H9 (cell line): Measurements from ENCODE around the gene SVEP1. TPM values are rescaled to one million over a fixed set of nuclear protein-coding genes. Genes with fewer than 3 reads are reported as not detected.

Experiments
- DNase-seq: peaks from one replicate; pipeline ENCODE4 v3.0.0-alpha.2; 2017
- H2AFZ ChIP-seq: one replicate; pipeline ENCODE4 v1.6.1; 2013; ENCODE audit warnings: mild to moderate bottlenecking, low read length, control low read depth, moderate library complexity
- H2AK5ac ChIP-seq: 2 replicates; pipeline ENCODE4 v1.6.1; 2013; ENCODE audit warnings: low read length, control low read depth, mixed read lengths; ENCODE audit not compliant: insufficient read length
- H2BK120ac ChIP-seq: one replicate; pipeline ENCODE4 v1.6.1; 2013; ENCODE audit warnings: low read depth, mild to moderate bottlenecking, low read length, control low read depth, inconsistent platforms; ENCODE audit not compliant: poor library complexity, severe bottlenecking
- H2BK12ac ChIP-seq: 2 replicates; pipeline ENCODE4 v1.6.1; 2013; ENCODE audit warnings: low read length, control low read depth, mixed read lengths, low read depth; ENCODE audit not compliant: insufficient read length
- H2BK15ac ChIP-seq: 2 replicates; pipeline ENCODE4 v1.6.1; 2013; ENCODE audit warnings: low read depth, low read length, control low read depth
- H2BK20ac ChIP-seq: one replicate; pipeline ENCODE4 v1.6.1; 2013; ENCODE audit warnings: low read depth, mild to moderate bottlenecking, low read length, control low read depth, inconsistent platforms; ENCODE audit not compliant: poor library complexity, severe bottlenecking
- H2BK5ac ChIP-seq: 2 replicates; pipeline ENCODE4 v1.6.1; 2013; ENCODE audit warnings: low read length, control low read depth, mixed read lengths; ENCODE audit not compliant: insufficient read length
- H3K14ac ChIP-seq: 2 replicates; pipeline ENCODE4 v1.6.1; 2013; ENCODE audit warnings: low read length, control low read depth; ENCODE audit not compliant: insufficient read depth
- H3K18ac ChIP-seq: 2 replicates; pipeline ENCODE4 v1.6.1; 2013; ENCODE audit warnings: low read depth, mild to moderate bottlenecking, mixed read lengths, low read length, control low read depth; ENCODE audit not compliant: insufficient read length
- H3K23ac ChIP-seq: 2 replicates; pipeline ENCODE4 v1.6.1; 2013; ENCODE audit warnings: low read length, control low read depth, mixed read lengths, low read depth; ENCODE audit not compliant: insufficient read length
- H3K23me2 ChIP-seq: 2 replicates; pipeline ENCODE4 v1.6.1; 2013; ENCODE audit warnings: low read depth, mild to moderate bottlenecking, mixed read lengths, low read length, control low read depth; ENCODE audit not compliant: insufficient read length, poor library complexity, severe bottlenecking
- H3K27ac ChIP-seq: 2 replicates; pipeline ENCODE4 v1.5.1; 2013; ENCODE audit warnings: low read length, control low read depth, mixed read lengths, low read depth; ENCODE audit not compliant: insufficient read length
- H3K27me3 ChIP-seq: 2 replicates; pipeline ENCODE4 v1.6.1; 2013; ENCODE audit warnings: low read length, control low read depth, inconsistent platforms; ENCODE audit not compliant: insufficient read depth
- H3K4ac ChIP-seq: 2 replicates; pipeline ENCODE4 v1.6.1; 2013; ENCODE audit warnings: low read depth, mild to moderate bottlenecking, control low read depth, inconsistent platforms, low read length, moderate library complexity
- H3K4me1 ChIP-seq: 2 replicates; pipeline ENCODE4 v1.6.1; 2013; ENCODE audit warnings: low read length, control low read depth, inconsistent platforms; ENCODE audit not compliant: insufficient read depth
- H3K4me2 ChIP-seq: 2 replicates; pipeline ENCODE4 v1.6.1; 2013; ENCODE audit warnings: low read length, control low read depth, mixed read lengths; ENCODE audit not compliant: insufficient read length, insufficient read depth
- H3K56ac ChIP-seq: 2 replicates; pipeline ENCODE4 v1.6.1; 2013; ENCODE audit warnings: low read depth, mild to moderate bottlenecking, mixed read lengths, low read length, control low read depth; ENCODE audit not compliant: insufficient read length
- H3K79me1 ChIP-seq: 2 replicates; pipeline ENCODE4 v1.6.1; 2013; ENCODE audit warnings: low read depth, mild to moderate bottlenecking, moderate library complexity, low read length, control low read depth, inconsistent platforms; ENCODE audit not compliant: insufficient read depth, poor library complexity, severe bottlenecking
- H3K79me2 ChIP-seq: 2 replicates; pipeline ENCODE4 v1.6.1; 2013; ENCODE audit warnings: low read length, control low read depth, inconsistent platforms; ENCODE audit not compliant: insufficient read depth
- H3K9ac ChIP-seq: 2 replicates; pipeline ENCODE4 v1.6.1; 2013; ENCODE audit warnings: low read length, control low read depth, mixed read lengths; ENCODE audit not compliant: insufficient read length; ENCODE audit errors: extremely low read depth
- H3K9me3 ChIP-seq: one replicate; pipeline ENCODE4 v1.6.1; 2013; ENCODE audit warnings: low read depth, low read length, inconsistent platforms; ENCODE audit not compliant: control insufficient read depth
- H3T11ph ChIP-seq: one replicate; pipeline ENCODE4 v1.6.1; 2013; ENCODE audit warnings: mild to moderate bottlenecking, low read length, control low read depth, inconsistent platforms
- H4K20me1 ChIP-seq: one replicate; pipeline ENCODE4 v1.6.1; 2013; ENCODE audit not compliant: control insufficient read depth, insufficient read length, insufficient read depth
- H4K5ac ChIP-seq: 2 replicates; pipeline ENCODE4 v1.6.1; 2013; ENCODE audit warnings: low read depth, mild to moderate bottlenecking, mixed read lengths, low read length, control low read depth; ENCODE audit not compliant: insufficient read length
- H4K8ac ChIP-seq: replicated peaks from 2 replicates; pipeline ENCODE4 v1.6.1; 2013; ENCODE audit warnings: low read length, control low read depth, mixed read lengths, low read depth; ENCODE audit not compliant: insufficient read length
- H4K91ac ChIP-seq: 2 replicates; pipeline ENCODE4 v1.6.1; 2013; ENCODE audit warnings: low read depth, mild to moderate bottlenecking, moderate library complexity, mixed read lengths, low read length, control low read depth; ENCODE audit not compliant: insufficient read length
- H3K27ac Mint-ChIP-seq, 3 experiments: 2 replicates in 2 of 3; 3 replicates in 1 of 3; pipeline ENCODE4 v1.8.0; 2020 to 2021; ENCODE audit warnings: mixed read lengths in 3 of 3, mild to moderate bottlenecking in 1 of 3, moderate library complexity in 1 of 3
- H3K27me3 Mint-ChIP-seq: 2 replicates; pipeline ENCODE4 v1.8.0; 2021; ENCODE audit warnings: low read depth, mild to moderate bottlenecking, moderate library complexity, mixed read lengths
- H3K36me3 Mint-ChIP-seq, 3 experiments: 2 replicates in 2 of 3; 3 replicates in 1 of 3; pipeline ENCODE4 v1.8.0; 2020 to 2021; ENCODE audit warnings: low read depth in 3 of 3, mixed read lengths in 3 of 3; ENCODE audit not compliant: insufficient read depth in 1 of 3
- H3K4me1 Mint-ChIP-seq, 2 experiments: 2 replicates each; pipeline ENCODE4 v1.8.0; 2020; ENCODE audit warnings: mixed read lengths in 2 of 2
- H3K4me3 Mint-ChIP-seq, 2 experiments: 2 replicates in 1 of 2; 3 replicates in 1 of 2; pipeline ENCODE4 v1.8.0; 2020 to 2021; ENCODE audit warnings: mild to moderate bottlenecking in 2 of 2, mixed read lengths in 2 of 2, moderate library complexity in 1 of 2
- H3K9me3 Mint-ChIP-seq, 2 experiments: 2 replicates in 1 of 2; 3 replicates in 1 of 2; pipeline ENCODE4 v1.8.0; 2020; ENCODE audit warnings: mild to moderate bottlenecking in 2 of 2, mixed read lengths in 2 of 2, moderate library complexity in 1 of 2
- CTCF ChIP-seq: fragments of 200-600 bp; sonication (generic); conservative IDR thresholded peaks from 3 replicates; pipeline ENCODE4 v1.8.0; 2021; ENCODE audit warnings: antibody characterized with exemption, mild to moderate bottlenecking
- WGBS: extraction: QIAGEN DNeasy Blood & Tissue Kit; methylation state at CpG from one replicate; pipeline ENCODE4 v1.1.7; 2013; ENCODE audit warnings: missing lambda C conversion rate, low lambda C conversion rate, mixed read lengths; ENCODE audit not compliant: insufficient read length; ENCODE audit errors: extremely low coverage; 5-methylcytosine and 5-hydroxymethylcytosine counted together
- total RNA-seq: library from RNA; stranded (reverse); gene quantifications from 2 replicates; pipeline ENCODE4 v1.2.1, GENCODE V29; 2021

SVEP1 gene
- total RNA-seq, 1 experiment from 2014 or later: 0.17 TPM

GRCh38 chr9:110463499-110463898, 116.0 kb downstream of the SVEP1 start:
- Histone ChIP-seq H4K8ac (no peak overlapping the region), H4K20me1 (no peaks in the 10 kb centered on the region), H4K5ac (no peak overlapping the region), H2BK12ac (no peak overlapping the region), H3K14ac (no peak overlapping the region), H3K23ac (no peak overlapping the region), H3K9ac (no peak overlapping the region), H2AFZ (no peak overlapping the region), H3K27me3 (no peaks in the 10 kb centered on the region), H3T11ph (no peak overlapping the region), H2BK20ac (no peak overlapping the region), H2BK5ac (no peak overlapping the region), H3K4me1 (no peaks in the 10 kb centered on the region), H3K79me1 (no peaks in the 10 kb centered on the region), H2BK120ac (no peak overlapping the region), H3K23me2 (no peaks in the 10 kb centered on the region), H4K91ac (no peak overlapping the region), H3K27ac (no peak overlapping the region), H3K18ac (no peak overlapping the region), H3K56ac (no peak overlapping the region), H3K4me2 (no peak overlapping the region), H2AK5ac (no peak overlapping the region), H3K4ac (no peak overlapping the region), H3K79me2 (no peaks in the 10 kb centered on the region), H3K9me3 (no peaks in the 10 kb centered on the region), H2BK15ac (no peak overlapping the region)
- TF ChIP-seq CTCF: no peak
- Mint-ChIP-seq H3K36me3 (no peaks in the 10 kb centered on the region), H3K27ac (no peak overlapping the region; a peak in 1 of 7 replicates), H3K27me3 (no peaks in the 10 kb centered on the region), H3K4me1 (peaks cover 0 to 4% of the 10 kb centered on the region in 2 experiments; a peak in 2 of 4 replicates), H3K9me3 (no peaks in the 10 kb centered on the region), H3K4me3 (no peak overlapping the region)
- no peak for DNase-seq
- WGBS: no CpG with 5 or more reads among the region's 3 CpGs
